ENCODE measurements around the gene ST6GALNAC2.

The ST6GALNAC2 gene

GRCh38 chr17:76576189-76576588, 9.5 kb downstream of the ST6GALNAC2 start:
- Histone ChIP-seq H3K27ac (no peak overlapping the region), H3K4me1 (no peaks in the 10 kb centered on the region), H3K4me2 (ENCODE audit: low read length) (no peak overlapping the region), H3K27me3 (ENCODE audit: control insufficient read depth, insufficient read depth, low read length) (no peaks in the 10 kb centered on the region), H3K36me3 (ENCODE audit: control insufficient read depth, insufficient read depth, low read length) (no peaks in the 10 kb centered on the region), H3K9ac (no peak overlapping the region), H3K9me3 (ENCODE audit: control insufficient read depth, low read length) (no peaks in the 10 kb centered on the region), H3K79me2 (no peaks in the 10 kb centered on the region), H3K4me3 (ENCODE audit: low read depth, low read length) (no peak overlapping the region), H2AFZ (no peak overlapping the region)
- TF ChIP-seq, protein P1, sequence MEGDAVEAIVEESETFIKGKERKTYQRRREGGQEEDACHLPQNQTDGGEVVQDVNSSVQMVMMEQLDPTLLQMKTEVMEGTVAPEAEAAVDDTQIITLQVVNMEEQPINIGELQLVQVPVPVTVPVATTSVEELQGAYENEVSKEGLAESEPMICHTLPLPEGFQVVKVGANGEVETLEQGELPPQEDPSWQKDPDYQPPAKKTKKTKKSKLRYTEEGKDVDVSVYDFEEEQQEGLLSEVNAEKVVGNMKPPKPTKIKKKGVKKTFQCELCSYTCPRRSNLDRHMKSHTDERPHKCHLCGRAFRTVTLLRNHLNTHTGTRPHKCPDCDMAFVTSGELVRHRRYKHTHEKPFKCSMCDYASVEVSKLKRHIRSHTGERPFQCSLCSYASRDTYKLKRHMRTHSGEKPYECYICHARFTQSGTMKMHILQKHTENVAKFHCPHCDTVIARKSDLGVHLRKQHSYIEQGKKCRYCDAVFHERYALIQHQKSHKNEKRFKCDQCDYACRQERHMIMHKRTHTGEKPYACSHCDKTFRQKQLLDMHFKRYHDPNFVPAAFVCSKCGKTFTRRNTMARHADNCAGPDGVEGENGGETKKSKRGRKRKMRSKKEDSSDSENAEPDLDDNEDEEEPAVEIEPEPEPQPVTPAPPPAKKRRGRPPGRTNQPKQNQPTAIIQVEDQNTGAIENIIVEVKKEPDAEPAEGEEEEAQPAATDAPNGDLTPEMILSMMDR (IDR thresholded peaks at IDR 0.05) = no peak

GRCh38 chr17:76575570-76575969, 10.1 kb downstream of the ST6GALNAC2 start:
- no peaks in the 10 kb centered on the region for H3K79me2 ChIP-seq
- H3K4me3 ChIP-seq (ENCODE audit: low read depth, low read length) = no peak overlapping the region
- no peaks in the 10 kb centered on the region for H3K4me1 ChIP-seq
- TF ChIP-seq, protein P1 (IDR thresholded peaks at IDR 0.05) = no peak
- H3K9ac ChIP-seq = no peak overlapping the region
- no peaks in the 10 kb centered on the region for H3K27me3 ChIP-seq (ENCODE audit: control insufficient read depth, insufficient read depth, low read length)
- H3K9me3 ChIP-seq (ENCODE audit: control insufficient read depth, low read length) = no peaks in the 10 kb centered on the region
- no peaks in the 10 kb centered on the region for H3K36me3 ChIP-seq (ENCODE audit: control insufficient read depth, insufficient read depth, low read length)
- no peak overlapping the region for H3K4me2 ChIP-seq (ENCODE audit: low read length)
- H2AFZ ChIP-seq = no peak overlapping the region
- no peak overlapping the region for H3K27ac ChIP-seq

DNA sequence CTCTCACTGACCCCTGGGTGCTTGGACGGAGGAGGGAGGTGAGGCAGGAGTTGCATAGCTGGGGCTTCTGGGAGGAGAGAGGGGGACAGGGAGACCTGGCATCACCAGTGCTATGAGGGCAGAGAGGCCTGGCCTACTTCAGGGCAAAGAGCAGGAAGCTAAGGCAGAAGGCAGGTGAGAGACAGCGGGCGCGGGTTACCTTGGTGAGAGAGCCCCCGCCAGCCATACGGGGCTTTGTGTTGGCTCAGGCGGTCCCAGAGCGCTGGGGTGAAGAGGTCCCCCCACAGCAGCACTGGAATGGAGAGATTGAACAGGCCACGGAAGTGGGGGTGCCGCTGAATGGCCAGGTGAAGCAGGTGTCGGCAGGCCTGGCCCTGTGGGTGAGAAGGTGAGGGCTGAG, 11.5 kb downstream of the ST6GALNAC2 start:
- Histone ChIP-seq H3K9me3 (ENCODE audit: control insufficient read depth, low read length) (no peaks in the 10 kb centered on the region), H3K4me3 (ENCODE audit: low read depth, low read length) (no peak overlapping the region), H2AFZ (no peak overlapping the region), H3K4me2 (ENCODE audit: low read length) (no peak overlapping the region), H3K79me2 (no peaks in the 10 kb centered on the region), H3K27me3 (ENCODE audit: control insufficient read depth, insufficient read depth, low read length) (no peaks in the 10 kb centered on the region), H3K27ac (no peak overlapping the region), H3K9ac (no peak overlapping the region), H3K4me1 (no peaks in the 10 kb centered on the region), H3K36me3 (ENCODE audit: control insufficient read depth, insufficient read depth, low read length) (no peaks in the 10 kb centered on the region)
- TF ChIP-seq, protein P1 (IDR thresholded peaks at IDR 0.05) = no peak

GRCh38 chr17:76573096-76573495, 12.6 kb downstream of the ST6GALNAC2 start:
- H3K27ac ChIP-seq = no peak overlapping the region
- no peak overlapping the region for H3K4me2 ChIP-seq (ENCODE audit: low read length)
- no peaks in the 10 kb centered on the region for H3K27me3 ChIP-seq (ENCODE audit: control insufficient read depth, insufficient read depth, low read length)
- H3K36me3 ChIP-seq (ENCODE audit: control insufficient read depth, insufficient read depth, low read length) = no peaks in the 10 kb centered on the region
- H3K4me3 ChIP-seq (ENCODE audit: low read depth, low read length) = no peak overlapping the region
- H3K9ac ChIP-seq = no peak overlapping the region
- H3K9me3 ChIP-seq (ENCODE audit: control insufficient read depth, low read length) = no peaks in the 10 kb centered on the region
- H3K79me2 ChIP-seq = no peaks in the 10 kb centered on the region
- no peaks in the 10 kb centered on the region for H3K4me1 ChIP-seq
- TF ChIP-seq, protein P1 (IDR thresholded peaks at IDR 0.05) = no peak
- H2AFZ ChIP-seq = no peak overlapping the region

DNA sequence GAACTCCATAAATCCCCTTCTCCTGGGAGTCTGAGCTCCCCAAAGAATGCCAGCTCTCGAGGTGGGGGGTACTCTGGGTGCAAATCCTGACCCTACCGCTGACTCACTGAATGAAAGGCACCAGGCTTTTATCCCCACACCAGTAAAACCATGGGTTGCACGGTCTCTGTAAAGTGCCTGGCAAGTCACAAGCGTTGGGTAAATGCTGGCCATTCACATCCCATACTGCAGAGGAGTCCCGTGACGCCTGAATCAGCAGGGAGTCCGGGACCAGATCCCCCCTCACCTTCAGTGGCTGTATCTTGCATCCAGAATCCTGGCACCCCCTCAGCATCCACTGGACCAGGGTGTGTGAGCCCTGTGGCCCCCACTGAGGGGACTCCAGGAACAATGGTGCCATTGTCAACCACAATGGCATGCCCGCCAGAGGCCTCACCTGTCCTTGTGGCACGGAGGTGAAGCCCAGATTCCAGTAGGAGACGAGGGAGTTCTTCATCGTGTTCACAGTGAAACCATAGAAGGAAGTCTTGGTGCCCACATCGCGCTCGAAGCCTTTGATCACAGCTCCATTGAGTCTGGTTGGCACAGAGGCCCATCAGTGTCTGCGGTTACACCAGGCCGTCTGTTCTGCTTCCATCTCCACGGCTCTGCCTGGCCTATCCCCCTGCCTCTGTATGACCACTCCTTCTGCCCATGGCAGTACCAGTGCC, 13.3 kb downstream of the ST6GALNAC2 start:
- Histone ChIP-seq H3K27ac (no peak overlapping the region), H3K36me3 (ENCODE audit: control insufficient read depth, insufficient read depth, low read length) (no peaks in the 10 kb centered on the region), H3K9ac (no peak overlapping the region), H3K27me3 (ENCODE audit: control insufficient read depth, insufficient read depth, low read length) (no peaks in the 10 kb centered on the region), H3K4me1 (peaks cover 5% of the 10 kb centered on the region), H3K79me2 (no peaks in the 10 kb centered on the region), H3K4me2 (ENCODE audit: low read length) (no peak overlapping the region), H3K9me3 (ENCODE audit: control insufficient read depth, low read length) (no peaks in the 10 kb centered on the region), H3K4me3 (ENCODE audit: low read depth, low read length) (no peak overlapping the region), H2AFZ (no peak overlapping the region)
- TF ChIP-seq, protein P1 (IDR thresholded peaks at IDR 0.05) = no peak

Data from parathyroid adenoma (tissue), 2 donors.